Immature natural killer cell (primary cell): ENCODE measurements around the gene NGFR. TPM values are rescaled to one million over a fixed set of nuclear protein-coding genes. Genes with fewer than 3 reads are reported as not detected.

Experiments
- DNase-seq, 3 donors: peaks; one replicate each; pipeline ENCODE4 v3.0.0; 2022; ENCODE audit warnings: mixed read lengths in 1 of 3
- H3K27ac Mint-ChIP-seq, 6 donors: one replicate each; pipeline ENCODE4 v1.8.0; 2020; ENCODE audit warnings: mixed read lengths in 6 of 6, mild to moderate bottlenecking in 5 of 6, inconsistent platforms in 4 of 6, moderate library complexity in 3 of 6
- H3K27me3 Mint-ChIP-seq, 3 donors: one replicate each; pipeline ENCODE4 v1.8.0; 2020 to 2021; ENCODE audit warnings: low read depth in 3 of 3, mild to moderate bottlenecking in 3 of 3, mixed read lengths in 3 of 3, moderate library complexity in 3 of 3, inconsistent platforms in 1 of 3
- H3K36me3 Mint-ChIP-seq, 3 donors: one replicate each; pipeline ENCODE4 v1.8.0; 2020; ENCODE audit warnings: mixed read lengths in 3 of 3, inconsistent platforms in 2 of 3, mild to moderate bottlenecking in 2 of 3
- H3K4me1 Mint-ChIP-seq, 2 donors: one replicate each; pipeline ENCODE4 v1.8.0; 2020; ENCODE audit warnings: inconsistent platforms in 2 of 2, mild to moderate bottlenecking in 2 of 2, mixed read lengths in 2 of 2, moderate library complexity in 1 of 2
- H3K4me3 Mint-ChIP-seq, 5 donors: one replicate each; pipeline ENCODE4 v1.8.0; 2020; ENCODE audit warnings: mild to moderate bottlenecking in 5 of 5, mixed read lengths in 5 of 5, inconsistent platforms in 3 of 5, moderate library complexity in 3 of 5
- H3K9me3 Mint-ChIP-seq, 6 donors: one replicate each; pipeline ENCODE4 v1.8.0; 2020; ENCODE audit warnings: mild to moderate bottlenecking in 6 of 6, mixed read lengths in 6 of 6, inconsistent platforms in 4 of 6, moderate library complexity in 3 of 6
- polyA plus RNA-seq, 3 donors: library from polyadenylated mRNA; unstranded; fragments of 300-500 nt; fragmentation: Illumina TruSeq; gene quantifications; one replicate each; pipeline ENCODE4 v1.2.3, GENCODE V29; 2021

Gene NGFR
- polyA plus RNA-seq, 3 donors from 2014 or later, result 0.45 TPM; not detected in 2

DNA sequence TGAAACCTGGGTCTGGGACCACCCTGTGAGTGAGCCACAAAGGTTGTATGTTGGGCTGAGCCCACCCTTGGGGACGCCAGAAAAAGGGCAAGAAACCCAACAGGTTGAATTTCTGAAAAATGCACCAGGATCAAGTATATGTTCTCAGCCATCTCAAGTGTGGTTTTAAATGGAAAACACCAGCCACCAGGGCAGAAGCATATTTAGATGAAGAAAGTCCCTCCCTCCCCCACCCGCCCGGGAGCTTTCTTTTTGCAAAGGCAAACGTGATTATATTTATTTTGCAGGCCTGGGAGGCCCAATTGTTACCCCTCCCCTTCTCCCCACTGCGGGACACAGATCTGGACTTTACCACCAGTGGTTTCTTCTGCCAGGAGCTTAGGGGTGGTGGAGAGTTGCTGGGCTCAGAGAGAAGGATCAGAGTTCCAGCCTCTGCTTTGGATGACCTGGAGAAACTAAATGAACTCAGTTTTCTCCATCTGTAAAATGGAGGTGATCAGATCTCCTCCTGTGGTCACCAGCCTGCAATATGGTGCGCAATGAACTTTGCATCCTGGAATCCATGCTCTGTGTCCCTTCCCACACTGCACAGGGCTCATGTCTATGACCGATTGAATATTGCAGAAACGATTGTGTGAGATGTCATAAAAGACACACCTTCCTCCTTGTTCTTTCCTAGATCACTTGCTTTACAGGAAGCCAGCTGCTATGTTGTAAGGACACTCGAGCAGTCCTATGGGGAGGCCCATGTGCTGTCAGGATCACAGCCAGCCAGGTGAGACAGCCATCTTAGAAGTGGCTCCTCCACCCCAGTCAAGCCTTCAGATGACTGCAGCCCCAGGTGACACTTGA is 21.0 kb upstream of the NGFR start:
- Mint-ChIP-seq H3K36me3 (peaks cover 0 to 4% (median 3%) of the 10 kb centered on the region in 3 donors), H3K27me3 (peaks cover 14 to 41% (median 19%) of the 10 kb centered on the region in 3 donors), H3K4me3 (no peak overlapping the region), H3K9me3 (peaks cover 0 to 6% (median 0%) of the 10 kb centered on the region in 6 donors), H3K4me1 (peaks cover 4 to 12% of the 10 kb centered on the region in 2 donors), H3K27ac (no peak overlapping the region)
- DNase-seq, result no peak

- H3K27me3 Mint-ChIP-seq, result peaks cover 7 to 21% (median 12%) of the 10 kb centered on the region in 3 donors
- H3K4me3 Mint-ChIP-seq, result no peak overlapping the region
- H3K9me3 Mint-ChIP-seq, result peaks cover 0 to 8% (median 0%) of the 10 kb centered on the region in 6 donors
- peaks cover 0 to 6% of the 10 kb centered on the region in 2 donors for H3K4me1 Mint-ChIP-seq
- no peak for DNase-seq
- peaks cover 0 to 4% (median 3%) of the 10 kb centered on the region in 3 donors for H3K36me3 Mint-ChIP-seq
- no peak overlapping the region for H3K27ac Mint-ChIP-seq
Measured at GRCh38 chr17:49477709-49478108, 17.4 kb upstream of the NGFR start.

DNA sequence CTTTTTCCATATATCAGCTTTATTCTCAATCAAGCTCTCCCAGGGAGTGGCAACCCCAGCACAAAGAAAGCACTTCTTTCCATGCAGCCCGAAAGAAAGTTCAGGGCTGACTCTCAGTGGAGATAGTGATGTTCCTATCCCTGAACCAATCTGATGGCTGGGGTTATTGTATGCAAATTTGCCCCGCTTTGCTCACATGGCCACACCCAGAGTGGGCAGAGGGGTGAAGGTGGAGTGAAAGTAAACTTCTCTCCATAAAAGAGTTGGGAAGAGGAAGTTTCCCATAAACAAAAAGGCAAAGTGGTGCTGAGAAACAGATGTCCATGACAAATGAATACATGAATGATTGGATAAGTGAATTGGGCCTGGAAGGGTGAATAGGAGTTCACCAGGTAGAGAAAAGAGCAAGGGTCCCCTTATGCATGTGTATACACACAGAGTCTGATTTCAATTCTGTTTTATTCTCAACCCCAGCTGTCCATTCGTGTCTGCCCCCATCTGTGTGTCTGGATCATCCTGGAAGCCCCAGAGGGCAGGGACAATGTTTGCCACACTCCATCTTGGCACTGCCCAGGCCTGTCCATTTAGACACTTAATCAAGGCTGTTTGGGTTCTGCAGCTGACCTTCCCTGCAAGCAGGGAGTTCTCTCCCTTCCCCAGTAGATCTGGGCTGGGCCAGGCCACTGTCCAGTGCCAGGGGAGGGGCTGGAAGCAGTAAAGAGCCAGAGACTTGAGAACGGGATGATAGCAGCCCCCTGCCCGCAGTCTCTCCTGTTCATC is 14.1 kb upstream of the NGFR start:
- no peak for DNase-seq
- H3K27me3 Mint-ChIP-seq, result peaks cover 4 to 20% (median 15%) of the 10 kb centered on the region in 3 donors
- peaks cover 0 to 6% of the 10 kb centered on the region in 2 donors for H3K4me1 Mint-ChIP-seq
- peak overlapping the region in 1 of 6 donors; percentile 76 for H3K27ac Mint-ChIP-seq
- no peak overlapping the region for H3K4me3 Mint-ChIP-seq
- peaks cover 0 to 6% (median 0%) of the 10 kb centered on the region in 6 donors for H3K9me3 Mint-ChIP-seq
- H3K36me3 Mint-ChIP-seq, result peaks cover 0 to 4% (median 3%) of the 10 kb centered on the region in 3 donors

DNA sequence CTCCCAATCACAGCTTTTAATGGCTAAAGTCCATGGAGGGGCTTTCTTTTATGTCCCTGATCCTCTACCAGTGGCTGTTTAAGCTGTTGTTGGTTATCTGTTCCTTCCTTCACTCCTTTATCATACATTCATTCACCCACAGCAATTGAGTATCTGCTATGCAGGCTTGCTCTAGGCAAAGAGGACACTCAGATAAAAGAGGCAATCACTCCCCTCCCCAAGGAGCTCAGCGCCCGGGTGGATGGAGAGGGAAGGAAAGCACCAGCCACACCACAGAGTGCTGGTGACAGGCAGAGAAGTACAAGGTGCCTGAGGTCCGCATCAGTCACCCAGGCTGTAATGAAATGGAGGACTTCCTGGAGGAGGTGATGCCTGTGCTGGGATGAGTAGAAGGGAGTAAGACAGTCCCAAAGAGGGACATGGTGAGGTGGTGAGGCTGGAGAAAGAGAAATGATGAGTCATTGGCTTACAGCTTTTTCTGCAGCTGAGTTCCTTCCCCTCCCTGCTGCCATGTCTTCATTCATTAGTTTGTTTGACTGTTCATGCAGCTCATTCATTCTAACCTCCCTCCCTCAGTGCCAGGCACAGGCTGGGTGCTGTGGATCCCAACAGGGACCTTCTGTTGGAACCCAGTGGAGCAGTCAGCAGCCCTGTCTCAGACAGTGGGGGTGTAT is 12.8 kb upstream of the NGFR start:
- Mint-ChIP-seq H3K9me3 (peaks cover 0 to 4% (median 0%) of the 10 kb centered on the region in 6 donors), H3K27me3 (peaks cover 5 to 17% (median 16%) of the 10 kb centered on the region in 3 donors), H3K27ac (no peak overlapping the region), H3K4me3 (no peak overlapping the region), H3K4me1 (peaks cover 0 to 3% of the 10 kb centered on the region in 2 donors), H3K36me3 (peaks cover 0 to 3% (median 0%) of the 10 kb centered on the region in 3 donors)
- DNase-seq, result no peak

DNA sequence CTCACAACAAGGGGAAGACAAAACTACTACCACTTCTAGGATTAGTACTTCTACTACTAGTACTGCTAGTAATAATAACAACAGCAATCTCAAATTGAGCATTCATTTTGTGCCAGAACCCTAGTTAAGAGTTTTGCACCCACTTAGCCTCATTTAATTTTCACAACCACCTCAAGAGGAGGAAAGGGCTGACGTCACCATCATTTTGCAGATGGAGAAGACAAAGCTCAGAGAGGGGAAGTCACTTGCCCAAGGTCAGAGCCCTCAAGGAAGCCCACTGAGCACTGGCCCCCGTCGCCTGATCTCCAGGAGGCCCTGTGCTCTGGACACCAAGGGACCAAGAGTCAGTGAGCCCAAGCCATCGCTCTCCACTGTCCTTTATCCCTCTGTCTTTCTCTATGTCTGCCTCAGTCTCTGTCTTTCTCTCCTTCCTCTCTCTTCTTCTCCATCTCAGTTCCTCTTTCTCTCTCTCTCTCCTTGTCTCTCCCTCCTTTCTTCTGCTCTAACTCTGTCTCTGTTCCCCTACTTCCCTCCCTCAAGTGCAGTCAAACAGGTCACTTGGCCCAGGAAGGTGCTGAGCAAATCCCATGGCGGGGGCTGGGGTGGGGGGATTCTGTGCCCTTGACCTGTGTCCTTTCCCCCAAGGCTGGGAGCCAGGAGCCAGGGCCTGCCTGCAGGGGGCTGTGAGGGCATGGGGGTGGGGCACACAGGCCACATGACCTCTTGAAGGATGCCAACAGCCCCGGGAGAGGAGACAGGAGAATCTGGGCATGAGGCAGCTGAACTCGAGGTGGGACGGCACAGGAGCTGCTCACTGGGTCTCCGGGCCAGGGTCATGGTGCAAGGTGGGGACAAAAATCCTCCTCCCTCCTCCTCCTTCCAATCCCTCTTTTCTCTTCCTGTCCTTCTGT is 11.2 kb upstream of the NGFR start:
- H3K27me3 Mint-ChIP-seq, result peaks cover 11 to 16% (median 13%) of the 10 kb centered on the region in 3 donors
- peaks cover 0 to 2% (median 0%) of the 10 kb centered on the region in 6 donors for H3K9me3 Mint-ChIP-seq
- H3K4me3 Mint-ChIP-seq, result no peak overlapping the region
- H3K27ac Mint-ChIP-seq, result no peak overlapping the region
- H3K4me1 Mint-ChIP-seq, result no peaks in the 10 kb centered on the region
- no peak for DNase-seq
- H3K36me3 Mint-ChIP-seq, result no peaks in the 10 kb centered on the region

- H3K27ac Mint-ChIP-seq, result no peak overlapping the region
- no peak for DNase-seq
- H3K9me3 Mint-ChIP-seq, result peaks cover 0 to 2% (median 0%) of the 10 kb centered on the region in 6 donors
- no peak overlapping the region for H3K4me3 Mint-ChIP-seq
- H3K27me3 Mint-ChIP-seq, result peaks cover 9 to 15% (median 10%) of the 10 kb centered on the region in 3 donors
- no peaks in the 10 kb centered on the region for H3K36me3 Mint-ChIP-seq
- H3K4me1 Mint-ChIP-seq, result no peaks in the 10 kb centered on the region
Measured at GRCh38 chr17:49484588-49484987, 10.5 kb upstream of the NGFR start.

DNA sequence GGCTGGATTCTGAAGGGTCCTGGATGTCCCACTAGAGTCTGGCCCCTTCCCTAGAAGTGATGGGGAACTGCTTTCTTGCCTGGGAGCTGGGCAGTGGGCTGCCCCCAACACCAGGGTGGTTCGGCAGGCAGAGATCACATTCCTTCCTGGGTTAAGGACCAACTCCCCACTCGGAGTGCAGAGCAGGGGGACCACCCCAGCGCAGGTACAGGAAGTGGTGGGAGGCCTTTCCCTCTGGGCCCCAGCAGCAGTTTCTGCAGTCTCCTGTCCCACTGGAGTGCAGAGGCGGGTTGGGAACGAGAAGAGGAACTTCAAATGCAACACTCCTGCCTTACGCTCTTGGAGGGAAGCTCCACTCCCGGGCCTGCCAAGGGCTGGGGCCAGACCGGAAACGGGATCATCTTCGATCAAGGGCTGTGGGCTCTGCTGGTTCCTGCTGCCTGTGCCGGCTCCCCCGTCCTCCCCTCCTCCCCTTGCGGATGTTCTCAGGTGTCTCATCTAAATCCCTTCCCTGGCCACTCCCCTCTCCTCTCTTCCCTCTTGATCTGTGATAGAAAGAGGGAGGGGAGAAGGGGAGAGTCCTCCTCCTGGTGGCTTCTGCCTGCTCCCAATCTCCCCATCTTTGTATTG is 9.0 kb upstream of the NGFR start:
- Mint-ChIP-seq H3K36me3 (no peaks in the 10 kb centered on the region), H3K27me3 (peaks cover 9 to 16% (median 10%) of the 10 kb centered on the region in 3 donors), H3K4me3 (no peak overlapping the region), H3K27ac (no peak overlapping the region), H3K9me3 (no peaks in the 10 kb centered on the region), H3K4me1 (no peaks in the 10 kb centered on the region)
- no peak for DNase-seq

DNA sequence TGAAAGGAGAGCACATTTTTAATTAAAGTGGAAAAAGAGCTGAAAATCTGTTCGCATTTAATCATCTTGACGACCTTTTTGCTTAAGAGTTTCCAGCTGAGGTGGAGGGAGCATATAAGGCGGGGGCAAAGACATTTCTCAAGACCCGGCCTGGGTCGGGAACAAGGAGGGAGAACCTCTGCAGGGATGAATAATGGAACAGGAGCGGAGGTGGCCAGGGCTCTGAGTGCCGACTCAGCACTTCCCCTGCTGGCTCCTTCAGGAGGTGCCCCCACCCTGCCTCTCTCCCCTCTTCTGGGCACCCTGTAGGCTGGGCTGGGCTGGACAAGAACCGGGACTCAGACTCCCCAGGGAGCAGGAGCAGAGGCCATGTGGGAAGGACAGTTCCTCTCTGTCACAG is 7.9 kb upstream of the NGFR start:
- H3K9me3 Mint-ChIP-seq, result no peaks in the 10 kb centered on the region
- H3K4me3 Mint-ChIP-seq, result no peak overlapping the region
- DNase-seq, result no peak
- no peaks in the 10 kb centered on the region for H3K36me3 Mint-ChIP-seq
- no peak overlapping the region for H3K27ac Mint-ChIP-seq
- no peaks in the 10 kb centered on the region for H3K4me1 Mint-ChIP-seq
- H3K27me3 Mint-ChIP-seq, result peaks cover 9 to 16% (median 14%) of the 10 kb centered on the region in 3 donors

DNA sequence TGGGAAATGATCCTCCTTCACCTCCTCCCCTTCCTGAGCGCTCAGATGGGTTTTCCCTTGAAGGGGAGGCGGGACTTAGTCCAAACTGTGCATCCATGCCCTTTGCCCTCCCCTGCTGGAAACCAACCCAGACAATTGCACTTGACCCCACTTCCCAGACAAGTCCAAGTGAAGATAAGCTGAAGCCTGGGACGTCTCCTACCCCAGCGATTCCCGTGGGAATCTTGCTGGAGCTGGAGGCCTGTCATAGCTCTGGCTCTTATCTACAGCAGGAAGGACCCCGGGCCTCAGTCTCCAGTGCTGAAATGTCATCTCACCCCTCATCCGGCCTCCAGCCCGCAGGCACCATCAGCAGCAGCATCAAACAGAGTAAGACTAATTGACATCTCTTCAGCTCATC is 6.5 kb upstream of the NGFR start:
- peaks cover 8 to 16% (median 14%) of the 10 kb centered on the region in 3 donors for H3K27me3 Mint-ChIP-seq

DNA sequence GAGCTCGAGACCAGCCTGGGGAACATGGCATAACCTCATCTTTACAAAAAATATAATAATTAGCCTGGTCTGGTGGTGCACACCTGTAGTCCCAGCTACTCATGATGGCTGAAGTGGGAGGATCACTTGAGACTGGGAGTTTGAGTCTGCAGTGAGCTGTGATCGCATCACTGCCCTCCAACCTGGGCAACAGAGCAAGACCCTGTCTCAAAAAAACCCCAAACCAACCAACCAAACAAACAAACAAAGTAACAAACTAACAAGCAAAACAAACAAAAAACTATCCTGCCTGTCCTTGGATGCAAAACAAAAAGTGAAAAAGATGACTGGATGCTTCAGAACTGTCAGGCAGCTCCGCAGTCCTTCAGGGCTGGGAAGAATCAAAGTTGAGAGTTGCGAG is 5.7 kb upstream of the NGFR start:
- no peak overlapping the region for H3K27ac Mint-ChIP-seq
- H3K27me3 Mint-ChIP-seq, result peaks cover 8 to 15% (median 14%) of the 10 kb centered on the region in 3 donors
- H3K4me1 Mint-ChIP-seq, result peaks cover 1 to 5% of the 10 kb centered on the region in 2 donors
- no peak overlapping the region for H3K4me3 Mint-ChIP-seq
- no peaks in the 10 kb centered on the region for H3K36me3 Mint-ChIP-seq
- no peaks in the 10 kb centered on the region for H3K9me3 Mint-ChIP-seq
- no peak for DNase-seq

More for the DNA sequence above, 6.5 kb upstream of the NGFR start:
- Mint-ChIP-seq H3K27ac (no peak overlapping the region), H3K4me1 (no peaks in the 10 kb centered on the region), H3K9me3 (no peaks in the 10 kb centered on the region), H3K4me3 (no peak overlapping the region), H3K36me3 (no peaks in the 10 kb centered on the region)
- no peak for DNase-seq

DNA sequence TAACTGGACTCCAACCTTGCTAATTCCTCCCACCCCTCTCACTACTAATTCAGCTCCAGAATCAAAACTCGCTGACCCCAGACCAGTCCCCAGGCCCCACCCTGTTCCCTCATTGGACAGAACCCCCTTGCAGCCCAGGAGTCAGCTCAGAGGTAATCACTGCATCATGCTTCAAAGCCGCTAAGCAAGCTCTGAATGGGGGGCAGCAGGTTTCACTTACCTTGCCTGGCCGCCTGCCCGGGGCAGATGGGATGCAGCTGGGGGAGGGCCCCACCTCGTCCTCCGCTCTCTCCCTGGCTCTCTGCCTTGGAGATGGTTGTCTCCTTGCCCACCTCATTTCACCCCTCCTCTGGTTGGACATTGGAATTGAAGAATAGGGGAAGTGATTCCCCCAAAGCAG is 4.8 kb upstream of the NGFR start:
- H3K4me1 Mint-ChIP-seq, result peaks cover 6 to 12% of the 10 kb centered on the region in 2 donors
- no peaks in the 10 kb centered on the region for H3K9me3 Mint-ChIP-seq
- H3K36me3 Mint-ChIP-seq, result no peaks in the 10 kb centered on the region
- DNase-seq, result no peak
- H3K4me3 Mint-ChIP-seq, result no peak overlapping the region
- no peak overlapping the region for H3K27ac Mint-ChIP-seq
- peaks cover 8 to 17% (median 13%) of the 10 kb centered on the region in 3 donors for H3K27me3 Mint-ChIP-seq

DNA sequence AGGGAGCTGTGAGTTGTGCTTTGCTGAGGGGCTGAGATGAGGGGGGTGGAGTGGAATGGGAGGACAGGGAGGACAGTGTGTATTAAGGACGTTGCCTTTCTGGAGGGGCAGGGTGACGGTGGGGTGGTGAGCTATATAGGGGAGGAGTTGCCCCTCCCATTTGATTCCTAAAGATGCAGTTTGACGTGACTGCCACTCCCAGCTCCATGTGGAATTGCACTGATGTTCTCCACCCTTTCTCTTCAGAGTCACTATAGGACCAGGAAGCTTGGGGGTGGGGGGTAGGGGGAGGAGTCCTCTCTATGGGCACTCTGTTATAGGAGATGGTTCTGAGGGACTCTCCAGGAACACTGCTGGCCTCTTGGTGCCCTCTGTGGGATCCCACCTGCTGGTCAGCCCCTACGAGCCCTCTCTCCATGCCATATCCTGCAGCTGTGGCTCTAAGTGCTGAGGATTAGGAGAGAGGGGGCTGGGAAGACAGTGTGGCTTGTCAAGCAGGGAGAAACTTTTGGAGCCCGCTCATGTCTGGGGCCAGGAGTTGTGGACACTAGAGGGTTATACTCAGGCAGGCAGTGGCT is 3.8 kb upstream of the NGFR start:
- peaks cover 5 to 21% (median 11%) of the 10 kb centered on the region in 3 donors for H3K27me3 Mint-ChIP-seq
- H3K4me3 Mint-ChIP-seq, result no peak overlapping the region
- peaks cover 12 to 18% of the 10 kb centered on the region in 2 donors for H3K4me1 Mint-ChIP-seq
- no peak for DNase-seq
- no peaks in the 10 kb centered on the region for H3K36me3 Mint-ChIP-seq
- H3K27ac Mint-ChIP-seq, result peak overlapping the region in 1 of 6 donors; percentile 61
- no peaks in the 10 kb centered on the region for H3K9me3 Mint-ChIP-seq
